Gastroesophageal sphincter (tissue), 4 donors: Measurements from ENCODE around the gene SYNJ2. TPM values are rescaled to one million over a fixed set of nuclear protein-coding genes. Genes with fewer than 3 reads are reported as not detected.

Source experiments
- ATAC-seq: fragments of 150-250 bp; one replicate; pipeline ENCODE4 v1.9.1; 2016; ENCODE audit warnings: mild to moderate bottlenecking, moderate library complexity
- H3K27ac ChIP-seq, 4 donors: fragments of 200-600 bp; sonication (generic) in 3 of 4; 1 replicate in 3 of 4; 2 replicates in 1 of 4; pipeline ENCODE4 v1.5.1; 2016 to 2019
- H3K27me3 ChIP-seq: fragments of 200-600 bp; sonication (generic); one replicate; pipeline ENCODE4 v1.5.1; 2019
- H3K36me3 ChIP-seq, 2 donors: fragments of 200-600 bp; sonication (generic); one replicate each; pipeline ENCODE4 v1.5.1; 2019; ENCODE audit warnings: control low read depth in 1 of 2
- H3K4me1 ChIP-seq, 3 donors: fragments of 200-600 bp; sonication (generic); 1 replicate in 2 of 3; 2 replicates in 1 of 3; pipeline ENCODE4 v1.5.1; 2016 to 2019; ENCODE audit warnings: control low read depth in 2 of 3
- H3K4me3 ChIP-seq, 2 donors: fragments of 200-600 bp; sonication (generic); one replicate each; pipeline ENCODE4 v1.5.1; 2019; ENCODE audit warnings: mild to moderate bottlenecking in 1 of 2, moderate library complexity in 1 of 2
- H3K9me3 ChIP-seq, 3 donors: fragments of 200-600 bp; sonication (generic); one replicate each; pipeline ENCODE4 v1.5.1; 2017 to 2019; ENCODE audit warnings: control low read depth in 2 of 3
- CTCF ChIP-seq, 4 experiments: fragments of 200-600 bp in 2 of 4; fragments of 450-650 bp in 2 of 4; sonication (generic) in 1 of 4; IDR thresholded peaks; one replicate each; pipeline ENCODE4 v1.5.1; 2017 to 2019; ENCODE audit warnings: antibody characterized with exemption in 4 of 4, mild to moderate bottlenecking in 2 of 4, moderate library complexity in 2 of 4
- EP300 ChIP-seq: sonication (generic); formaldehyde crosslinking; IDR thresholded peaks from one replicate; pipeline ENCODE4 v1.6.1; 2017; ENCODE audit warnings: antibody characterized with exemption, mild to moderate bottlenecking
- POLR2A ChIP-seq, 2 donors: fragments of 450-650 bp; IDR thresholded peaks; one replicate each; pipeline ENCODE4 v1.6.1; 2017; ENCODE audit warnings: antibody characterized with exemption in 2 of 2, mild to moderate bottlenecking in 2 of 2, moderate library complexity in 1 of 2
- POLR2AphosphoS5 ChIP-seq: sonication (generic); formaldehyde crosslinking; IDR thresholded peaks from one replicate; pipeline ENCODE4 v1.6.1; 2017; ENCODE audit warnings: antibody characterized with exemption
- WGBS, 2 donors: methylation state at CpG; one replicate each; pipeline ENCODE4 v1.1.5; 2018; ENCODE audit warnings: low coverage in 1 of 2; 5-methylcytosine and 5-hydroxymethylcytosine counted together
- total RNA-seq, 4 donors: library from RNA; depleted of rRNA; stranded (reverse); fragments of >200 nt; gene quantifications; one replicate each; pipeline ENCODE4 v1.1.0, GENCODE V29; 2016

The SYNJ2 gene
- total RNA-seq, 4 donors from 2014 or later: 19.9 to 27.9 (median 21.6) TPM

GRCh38 chr6:157974341-157974894 lies 7.2 kb upstream of the SYNJ2 start:
- WGBS, 2 donors: 67 to 75% methylated on average over 5 to 9 of the region's 9 CpGs
- Histone ChIP-seq H3K27ac (no peak overlapping the region), H3K9me3 (no peaks in the 10 kb centered on the region), H3K4me1 (no peaks in the 10 kb centered on the region), H3K27me3 (no peaks in the 10 kb centered on the region), H3K36me3 (no peaks in the 10 kb centered on the region), H3K4me3 (no peak overlapping the region)
- no peak for TF ChIP-seq POLR2AphosphoS5
- ATAC-seq: no peak

GRCh38 chr6:157974967-157975366 lies 6.7 kb upstream of the SYNJ2 start:
- H3K27me3 ChIP-seq: no peaks in the 10 kb centered on the region
- H3K4me3 ChIP-seq: no peak overlapping the region
- H3K4me1 ChIP-seq: no peaks in the 10 kb centered on the region
- H3K9me3 ChIP-seq: no peaks in the 10 kb centered on the region
- WGBS, 2 donors: 74 to 93% methylated on average over 2 of the region's 3 CpGs
- ATAC-seq: no peak
- no peak for TF ChIP-seq CTCF (IDR thresholded peaks at IDR 0.05)
- no peak for TF ChIP-seq EP300
- TF ChIP-seq POLR2A (IDR thresholded peaks at IDR 0.05): no peak
- TF ChIP-seq POLR2AphosphoS5: no peak
- H3K27ac ChIP-seq: no peak overlapping the region
- H3K36me3 ChIP-seq: no peaks in the 10 kb centered on the region

- Histone ChIP-seq H3K27ac (no peak overlapping the region), H3K36me3 (no peaks in the 10 kb centered on the region), H3K9me3 (no peaks in the 10 kb centered on the region), H3K4me1 (no peaks in the 10 kb centered on the region), H3K27me3 (no peaks in the 10 kb centered on the region), H3K4me3 (no peak overlapping the region)
- WGBS, 2 donors: 92% methylated on average over 2 of the region's 2 CpGs
- no peak for ATAC-seq
- TF ChIP-seq POLR2A (IDR thresholded peaks at IDR 0.05): no peak
- TF ChIP-seq CTCF (IDR thresholded peaks at IDR 0.05): no peak
- TF ChIP-seq POLR2AphosphoS5: no peak
- TF ChIP-seq EP300: no peak
Measured at GRCh38 chr6:157975456-157975855, 6.2 kb upstream of the SYNJ2 start.

GRCh38 chr6:157976345-157977175 lies 5.1 kb upstream of the SYNJ2 start:
- TF ChIP-seq CTCF (IDR thresholded peaks at IDR 0.05) (no peak), POLR2AphosphoS5 (no peak), EP300 (no peak), POLR2A (IDR thresholded peaks at IDR 0.05) (no peak)
- H3K9me3 ChIP-seq: no peaks in the 10 kb centered on the region
- no peaks in the 10 kb centered on the region for H3K27me3 ChIP-seq
- H3K36me3 ChIP-seq: no peaks in the 10 kb centered on the region
- no peak for ATAC-seq
- 91 to 92% methylated on average over 4 to 7 of the region's 21 CpGs for WGBS, 2 donors
- H3K27ac ChIP-seq: no peak overlapping the region
- H3K4me3 ChIP-seq: no peak overlapping the region
- H3K4me1 ChIP-seq: peaks cover 0 to 9% (median 5%) of the 10 kb centered on the region in 3 donors

- Histone ChIP-seq H3K4me1 (peaks cover 0 to 15% (median 5%) of the 10 kb centered on the region in 3 donors), H3K4me3 (no peak overlapping the region), H3K27me3 (no peaks in the 10 kb centered on the region), H3K27ac (no peak overlapping the region), H3K9me3 (no peaks in the 10 kb centered on the region), H3K36me3 (no peaks in the 10 kb centered on the region)
- 84 to 93% methylated on average over 4 to 10 of the region's 10 CpGs for WGBS, 2 donors
- no peak for TF ChIP-seq POLR2AphosphoS5
- no peak for ATAC-seq
Measured at GRCh38 chr6:157977176-157977804, 4.4 kb upstream of the SYNJ2 start.
